ENCODE measurements around the gene EDNRA. TPM values are rescaled to one million over a fixed set of nuclear protein-coding genes. Genes with fewer than 3 reads are reported as not detected.

Gene EDNRA
- total RNA-seq, 1 experiment from 2014 or later, result 0.71 TPM

DNA sequence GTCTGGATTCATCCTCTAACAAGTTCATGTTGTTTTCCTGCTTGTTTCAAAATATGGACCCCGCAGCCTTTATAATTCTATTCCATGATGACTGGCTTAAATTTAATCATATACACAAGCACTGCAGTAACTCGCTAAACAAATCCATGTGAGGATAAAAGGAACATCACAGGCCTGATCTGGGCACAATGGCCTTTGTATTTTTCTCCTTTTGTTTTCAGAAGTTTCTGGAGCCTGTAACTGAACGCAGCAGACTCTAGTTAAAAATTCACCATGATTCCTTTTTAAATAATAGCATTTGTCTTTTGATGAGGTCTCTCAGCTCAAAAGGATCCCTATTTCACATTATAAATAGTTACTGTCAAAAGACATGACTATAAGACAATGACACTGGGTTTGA lies 106.1 kb downstream of the EDNRA start:
- Mint-ChIP-seq H3K27ac (ENCODE audit: unreplicated experiment) (no peak overlapping the region), H3K27me3 (ENCODE audit: unreplicated experiment) (no peaks in the 10 kb centered on the region), H3K4me1 (ENCODE audit: low read depth, unreplicated experiment) (peaks cover 22% of the 10 kb centered on the region), H3K36me3 (ENCODE audit: insufficient read depth, unreplicated experiment) (no peaks in the 10 kb centered on the region), H3K4me3 (ENCODE audit: low read depth, unreplicated experiment) (no peak overlapping the region), H3K9me3 (ENCODE audit: low read depth, unreplicated experiment) (no peaks in the 10 kb centered on the region)
- CTCF ChIA-PET, result no interaction called here
- no peak for DNase-seq
- TF ChIP-seq CTCF (IDR thresholded peaks at IDR 0.05; ENCODE audit: unreplicated experiment), result no peak
- intact Hi-C loops (cut with micrococcal nuclease; ENCODE audit: unreplicated experiment), result loop anchor here (10.0 kb wide), 1 partner anchor 212 kb away; no protein-coding TSS in a partner anchor
- no TSS peak for BruUV-seq (replicated peaks)

DNA sequence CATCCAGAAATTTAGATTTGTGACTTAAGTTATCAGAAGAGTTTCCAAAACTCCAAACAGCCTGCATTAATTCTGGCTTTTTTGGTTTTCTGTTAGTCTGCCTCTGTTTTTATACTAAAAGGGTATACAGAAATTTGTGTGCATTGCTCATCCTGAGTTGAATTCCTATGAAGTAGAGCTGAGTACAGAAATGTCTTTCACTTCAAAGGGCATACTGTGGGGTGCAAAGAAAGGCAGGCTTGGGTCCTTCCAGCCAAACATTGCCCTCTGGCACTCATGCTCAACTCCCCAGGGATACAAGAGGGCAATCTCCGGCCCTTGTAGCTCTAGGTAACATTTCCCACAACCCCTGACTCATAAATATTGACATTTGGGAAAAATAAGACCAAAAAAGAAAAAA lies 108.7 kb downstream of the EDNRA start:
- H3K9me3 Mint-ChIP-seq (ENCODE audit: low read depth, unreplicated experiment), result no peaks in the 10 kb centered on the region
- CTCF ChIA-PET, result interaction anchor here (1.2 to 2.6 kb wide), 2 partner anchors 70 to 228 kb away, joined by 3 to 23 read pairs; no protein-coding TSS in a partner anchor
- no peaks in the 10 kb centered on the region for H3K36me3 Mint-ChIP-seq (ENCODE audit: insufficient read depth, unreplicated experiment)
- no peak overlapping the region for H3K4me3 Mint-ChIP-seq (ENCODE audit: low read depth, unreplicated experiment)
- intact Hi-C loops (cut with micrococcal nuclease; ENCODE audit: unreplicated experiment), result loop anchor here (10.0 kb wide), 1 partner anchor 215 kb away; no protein-coding TSS in a partner anchor
- no peak overlapping the region for H3K27ac Mint-ChIP-seq (ENCODE audit: unreplicated experiment)
- H3K4me1 Mint-ChIP-seq (ENCODE audit: low read depth, unreplicated experiment), result peaks cover under 1% of the 10 kb centered on the region
- H3K27me3 Mint-ChIP-seq (ENCODE audit: unreplicated experiment), result no peaks in the 10 kb centered on the region
- no TSS peak for BruUV-seq (replicated peaks)
- no peak for DNase-seq
- no peak for TF ChIP-seq CTCF (IDR thresholded peaks at IDR 0.05; ENCODE audit: unreplicated experiment)

DNA sequence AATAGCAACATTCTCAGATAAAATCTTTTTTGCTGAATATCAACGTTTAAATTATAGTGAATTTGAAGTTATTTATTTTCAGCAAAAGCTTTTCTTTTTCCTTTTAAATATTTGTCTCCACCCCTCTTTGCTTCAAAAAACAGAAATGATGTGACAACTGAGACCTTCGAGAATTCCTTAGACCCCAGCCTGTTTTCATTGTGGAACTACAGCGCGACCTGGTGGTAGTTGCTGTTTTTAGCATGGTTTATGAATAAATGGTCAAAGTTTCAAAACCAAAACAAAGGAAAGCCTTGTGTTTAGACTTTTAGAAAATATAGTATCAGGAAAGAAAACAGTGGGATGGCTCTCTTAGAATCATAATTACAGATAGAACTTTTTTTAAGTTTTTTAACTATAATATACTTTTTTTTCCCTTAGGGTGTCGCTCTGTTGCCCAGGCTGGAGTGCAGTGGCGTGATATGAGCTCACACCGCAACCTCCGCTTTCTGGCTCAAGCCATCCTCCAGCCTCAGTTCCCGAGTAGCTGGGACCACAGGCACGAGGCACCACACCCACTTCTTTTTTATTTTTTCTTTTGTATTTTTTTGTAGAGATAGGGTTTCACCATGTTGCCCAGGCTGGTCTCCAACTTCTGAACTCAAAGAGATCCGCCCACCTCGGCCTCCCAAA lies 109.5 kb downstream of the EDNRA start:
- Mint-ChIP-seq H3K4me1 (ENCODE audit: low read depth, unreplicated experiment) (no peaks in the 10 kb centered on the region), H3K27me3 (ENCODE audit: unreplicated experiment) (no peaks in the 10 kb centered on the region), H3K9me3 (ENCODE audit: low read depth, unreplicated experiment) (no peaks in the 10 kb centered on the region), H3K27ac (ENCODE audit: unreplicated experiment) (no peak overlapping the region), H3K4me3 (ENCODE audit: low read depth, unreplicated experiment) (no peak overlapping the region), H3K36me3 (ENCODE audit: insufficient read depth, unreplicated experiment) (no peaks in the 10 kb centered on the region)
- TF ChIP-seq CTCF (IDR thresholded peaks at IDR 0.05; ENCODE audit: unreplicated experiment), result peak; percentile 38
- CTCF ChIA-PET, result interaction anchor here (0.6 to 2.6 kb wide), 6 partner anchors 13 to 433 kb away, joined by 3 to 23 read pairs (median 4); no protein-coding TSS in a partner anchor
- DNase-seq, result peak; percentile 59
- no TSS peak for BruUV-seq (replicated peaks)
- intact Hi-C loops (cut with micrococcal nuclease; ENCODE audit: unreplicated experiment), result loop anchor here (1.0 to 10.0 kb wide), 5 partner anchors 72 to 573 kb away; no protein-coding TSS in a partner anchor

- no TSS peak for BruUV-seq (replicated peaks)
- Mint-ChIP-seq H3K27ac (ENCODE audit: unreplicated experiment) (no peak overlapping the region), H3K9me3 (ENCODE audit: low read depth, unreplicated experiment) (no peaks in the 10 kb centered on the region), H3K4me3 (ENCODE audit: low read depth, unreplicated experiment) (no peak overlapping the region), H3K27me3 (ENCODE audit: unreplicated experiment) (no peaks in the 10 kb centered on the region), H3K36me3 (ENCODE audit: insufficient read depth, unreplicated experiment) (no peaks in the 10 kb centered on the region), H3K4me1 (ENCODE audit: low read depth, unreplicated experiment) (peaks cover 2% of the 10 kb centered on the region)
- no peak for TF ChIP-seq CTCF (IDR thresholded peaks at IDR 0.05; ENCODE audit: unreplicated experiment)
- CTCF ChIA-PET, result interaction anchor here (0.6 to 2.6 kb wide), 4 partner anchors 14 to 433 kb away, joined by 3 to 23 read pairs (median 5); no protein-coding TSS in a partner anchor
- no peak for DNase-seq
- intact Hi-C loops (cut with micrococcal nuclease; ENCODE audit: unreplicated experiment), result loop anchor here (5.0 to 10.0 kb wide), 2 partner anchors 296 to 574 kb away; no protein-coding TSS in a partner anchor
These were observed 110.2 kb downstream of the EDNRA start for GRCh38 chr4:147591106-147591505.
